Hypothalamus (tissue), 51 donors: Measurements from ENCODE around the gene SLC12A7.
"Not testable (repeated sequence)": the region's sequence is repeated elsewhere in the genome, so short reads cannot be mapped to it uniquely, and the experiment has no call there.

Source experiments
- DNase-seq, 51 donors: peaks; one replicate each; lab custom pipeline; 2025; lab: John Stamatoyannopoulos, UW

Gene SLC12A7

GRCh38 chr5:1067141-1068121 lies 44.4 kb downstream of the SLC12A7 start:
- no peak for DNase-seq

GRCh38 chr5:1066676-1067075 lies 45.2 kb downstream of the SLC12A7 start:
- DNase-seq: no peak

GRCh38 chr5:1065891-1066650 lies 45.8 kb downstream of the SLC12A7 start:
- no peak for DNase-seq

GRCh38 chr5:1065143-1065750 lies 46.6 kb downstream of the SLC12A7 start:
- DNase-seq: no peak

- no peak for DNase-seq
Observed at GRCh38 chr5:1064383-1065142, 47.3 kb downstream of the SLC12A7 start.

GRCh38 chr5:1063661-1064382 lies 48.0 kb downstream of the SLC12A7 start:
- DNase-seq: no peak

- DNase-seq: no peak
Observed at GRCh38 chr5:1062761-1063568, 48.9 kb downstream of the SLC12A7 start.

- DNase-seq: no peak
Observed at GRCh38 chr5:1061916-1062315, 49.9 kb downstream of the SLC12A7 start.

GRCh38 chr5:1061292-1061691 lies 50.6 kb downstream of the SLC12A7 start:
- not testable (repeated sequence) for DNase-seq

- DNase-seq: no peak
Observed at GRCh38 chr5:1060535-1060981, 51.3 kb downstream of the SLC12A7 start.

GRCh38 chr5:1059884-1060263 lies 52.0 kb downstream of the SLC12A7 start:
- DNase-seq: no peak

GRCh38 chr5:1058988-1059883 lies 52.6 kb downstream of the SLC12A7 start:
- no peak for DNase-seq

GRCh38 chr5:1058083-1058945 lies 53.5 kb downstream of the SLC12A7 start:
- no peak for DNase-seq

GRCh38 chr5:1057485-1058082 lies 54.3 kb downstream of the SLC12A7 start:
- DNase-seq: no peak

GRCh38 chr5:1056611-1057484 lies 55.0 kb downstream of the SLC12A7 start:
- no peak for DNase-seq
